ENCODE measurements around the gene LY9. TPM values are rescaled to one million over a fixed set of nuclear protein-coding genes. Genes with fewer than 3 reads are reported as not detected.
A peak's percentile ranks its signal among the peaks of the same experiment; 100 is the strongest.
"Not testable (repeated sequence)": the region's sequence is repeated elsewhere in the genome, so short reads cannot be mapped to it uniquely, and the experiment has no call there.

LY9 gene
- total RNA-seq, 2 donors from 2014 or later: 7.6 to 19.0 TPM

- peak; percentile 58 to 61 for DNase-seq
- no peaks in the 10 kb centered on the region for H3K9me3 Mint-ChIP-seq
- H3K4me1 Mint-ChIP-seq (ENCODE audit: low read depth): peaks cover 48% of the 10 kb centered on the region
- no peaks in the 10 kb centered on the region for H3K27me3 Mint-ChIP-seq (ENCODE audit: low read depth)
- no peaks in the 10 kb centered on the region for H3K36me3 Mint-ChIP-seq (ENCODE audit: insufficient read depth in 2 of 2)
- H3K27ac Mint-ChIP-seq: no peak overlapping the region
- H3K4me3 Mint-ChIP-seq: no peak overlapping the region
- peak; percentile 41 to 43 for ATAC-seq (replicated peaks in 1 of 2)
Measured at GRCh38 chr1:160779626-160780397, 16.2 kb upstream of the LY9 start.

- H3K36me3 Mint-ChIP-seq (ENCODE audit: insufficient read depth in 2 of 2): no peaks in the 10 kb centered on the region
- peaks cover 42% of the 10 kb centered on the region for H3K4me1 Mint-ChIP-seq (ENCODE audit: low read depth)
- no peak for ATAC-seq (replicated peaks in 1 of 2)
- no peak overlapping the region for H3K4me3 Mint-ChIP-seq
- no peaks in the 10 kb centered on the region for H3K9me3 Mint-ChIP-seq
- no peaks in the 10 kb centered on the region for H3K27me3 Mint-ChIP-seq (ENCODE audit: low read depth)
- no peak for DNase-seq
- H3K27ac Mint-ChIP-seq: no peak overlapping the region
Measured at GRCh38 chr1:160780398-160780755, 15.6 kb upstream of the LY9 start.

DNA sequence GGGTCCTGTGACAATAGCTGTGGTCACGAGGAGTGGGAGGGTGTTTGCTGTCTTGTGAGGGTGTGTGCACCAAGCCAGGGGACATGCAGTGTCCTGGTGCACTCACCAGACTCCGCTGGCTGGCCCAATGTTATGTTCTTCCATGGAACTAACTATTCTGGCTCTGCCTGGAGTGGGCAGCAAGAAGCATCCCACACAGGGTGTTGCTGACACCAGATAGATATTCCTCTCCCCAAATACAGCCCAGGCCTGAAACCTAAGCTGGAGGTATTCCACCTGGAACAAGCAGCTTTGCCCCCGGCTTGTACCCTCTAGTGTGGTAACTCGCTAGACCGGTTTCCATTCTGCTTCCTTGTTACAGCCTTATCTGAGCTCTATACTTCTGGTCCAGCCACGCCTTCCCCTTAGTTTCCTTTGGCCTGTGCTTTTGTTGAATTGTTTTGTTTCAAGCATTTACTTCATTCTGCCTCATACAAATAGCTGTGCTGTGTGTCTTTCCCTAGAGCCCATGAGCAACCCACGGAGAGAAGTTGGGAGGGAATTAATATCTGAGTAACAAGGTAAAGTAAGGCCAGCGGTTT is 14.7 kb upstream of the LY9 start:
- Mint-ChIP-seq H3K36me3 (ENCODE audit: insufficient read depth in 2 of 2) (no peaks in the 10 kb centered on the region), H3K27me3 (ENCODE audit: low read depth) (no peaks in the 10 kb centered on the region), H3K9me3 (no peaks in the 10 kb centered on the region), H3K4me1 (ENCODE audit: low read depth) (peaks cover 33% of the 10 kb centered on the region), H3K27ac (no peak overlapping the region), H3K4me3 (no peak overlapping the region)
- ATAC-seq (replicated peaks in 1 of 2): no peak
- no peak for DNase-seq

- ATAC-seq (replicated peaks in 1 of 2): peak; percentile 81 to 89
- no peak overlapping the region for H3K27ac Mint-ChIP-seq
- H3K27me3 Mint-ChIP-seq (ENCODE audit: low read depth): no peaks in the 10 kb centered on the region
Measured at GRCh38 chr1:160781914-160782689, 13.9 kb upstream of the LY9 start.

DNA sequence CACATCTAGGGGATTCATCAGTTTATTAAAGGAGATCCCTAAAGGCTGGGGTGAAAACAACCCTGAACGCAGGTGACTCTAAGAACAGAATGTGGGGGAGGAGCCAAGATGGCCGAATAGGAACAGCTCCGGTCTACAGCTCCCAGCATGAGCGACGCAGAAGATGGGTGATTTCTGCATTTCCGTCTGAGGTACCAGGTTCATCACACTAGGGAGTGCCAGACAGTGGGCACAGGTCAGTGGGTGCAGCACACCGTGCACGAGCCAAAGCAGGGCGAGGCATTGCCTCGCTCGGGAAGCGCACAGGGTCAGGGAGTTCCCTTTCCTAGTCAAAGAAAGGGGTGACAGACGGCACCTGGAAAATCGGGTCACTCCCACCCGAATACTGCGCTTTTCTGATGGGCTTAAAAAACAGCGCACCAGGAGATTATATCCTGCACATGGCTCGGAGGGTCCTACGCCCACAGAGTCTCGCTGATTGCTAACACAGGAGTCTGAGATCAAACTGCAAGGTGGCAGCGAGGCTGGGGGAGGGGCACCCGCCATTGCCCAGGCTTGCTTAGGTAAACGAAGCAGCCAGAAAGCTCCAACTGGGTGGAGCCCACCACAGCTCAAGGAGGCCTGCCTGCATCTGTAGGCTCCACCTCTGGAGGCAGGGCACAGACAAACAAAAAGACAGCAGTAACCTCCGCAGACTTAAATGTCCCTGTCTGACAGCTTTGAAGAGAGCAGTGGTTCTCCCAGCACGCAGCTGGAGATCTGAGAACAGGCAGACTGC is 12.8 kb upstream of the LY9 start:
- H3K4me1 Mint-ChIP-seq (ENCODE audit: low read depth): peaks cover 20% of the 10 kb centered on the region
- H3K36me3 Mint-ChIP-seq (ENCODE audit: insufficient read depth in 2 of 2); H3K9me3 Mint-ChIP-seq; ATAC-seq (replicated peaks in 1 of 2); H3K4me3 Mint-ChIP-seq; H3K27ac Mint-ChIP-seq; DNase-seq; H3K27me3 Mint-ChIP-seq (ENCODE audit: low read depth): not testable (repeated sequence)

More at GRCh38 chr1:160781914-160782689, 13.9 kb upstream of the LY9 start:
- peaks cover 27% of the 10 kb centered on the region for H3K4me1 Mint-ChIP-seq (ENCODE audit: low read depth)
- DNase-seq: peak in 1 of 2 donors; percentile 33
- H3K36me3 Mint-ChIP-seq (ENCODE audit: insufficient read depth in 2 of 2): no peaks in the 10 kb centered on the region
- no peaks in the 10 kb centered on the region for H3K9me3 Mint-ChIP-seq
- H3K4me3 Mint-ChIP-seq: peak overlapping the region; percentile 9 to 64

DNA sequence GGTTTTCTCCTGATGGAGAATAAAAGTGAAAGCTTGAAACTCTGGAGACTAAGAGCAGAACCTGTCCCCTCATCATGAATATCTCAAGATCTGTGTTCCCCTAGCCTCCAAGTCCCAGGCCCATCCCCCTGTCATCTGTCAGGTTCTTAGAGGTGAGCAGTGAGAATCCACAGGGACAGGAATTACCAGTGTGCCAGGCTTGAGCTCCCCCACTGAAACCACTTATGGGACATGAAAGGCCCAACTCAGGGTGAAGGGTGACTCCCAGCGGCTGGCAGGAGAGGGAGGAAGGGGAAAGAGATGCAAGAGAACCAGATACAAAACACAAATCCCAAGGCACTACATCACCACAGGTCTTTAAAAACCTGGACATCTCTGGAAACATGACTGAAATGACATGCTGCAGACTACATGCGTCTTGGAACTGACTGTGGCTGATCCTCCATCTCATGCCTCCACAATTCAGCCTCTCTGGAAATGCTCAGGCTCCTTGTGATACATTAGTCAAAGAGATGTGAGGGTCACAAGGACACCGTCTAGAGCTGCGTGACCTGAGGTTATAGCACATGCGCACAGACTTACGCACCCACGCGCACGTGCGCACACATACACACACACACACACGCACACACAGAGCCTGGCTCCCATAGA is 6.8 kb upstream of the LY9 start:
- Mint-ChIP-seq H3K9me3 (no peaks in the 10 kb centered on the region), H3K36me3 (ENCODE audit: insufficient read depth in 2 of 2) (no peaks in the 10 kb centered on the region), H3K27ac (no peak overlapping the region), H3K4me1 (ENCODE audit: low read depth) (peaks cover 17% of the 10 kb centered on the region), H3K27me3 (ENCODE audit: low read depth) (no peaks in the 10 kb centered on the region), H3K4me3 (no peak overlapping the region)
- DNase-seq (no peak), ATAC-seq (replicated peaks in 1 of 2) (no peak)

DNA sequence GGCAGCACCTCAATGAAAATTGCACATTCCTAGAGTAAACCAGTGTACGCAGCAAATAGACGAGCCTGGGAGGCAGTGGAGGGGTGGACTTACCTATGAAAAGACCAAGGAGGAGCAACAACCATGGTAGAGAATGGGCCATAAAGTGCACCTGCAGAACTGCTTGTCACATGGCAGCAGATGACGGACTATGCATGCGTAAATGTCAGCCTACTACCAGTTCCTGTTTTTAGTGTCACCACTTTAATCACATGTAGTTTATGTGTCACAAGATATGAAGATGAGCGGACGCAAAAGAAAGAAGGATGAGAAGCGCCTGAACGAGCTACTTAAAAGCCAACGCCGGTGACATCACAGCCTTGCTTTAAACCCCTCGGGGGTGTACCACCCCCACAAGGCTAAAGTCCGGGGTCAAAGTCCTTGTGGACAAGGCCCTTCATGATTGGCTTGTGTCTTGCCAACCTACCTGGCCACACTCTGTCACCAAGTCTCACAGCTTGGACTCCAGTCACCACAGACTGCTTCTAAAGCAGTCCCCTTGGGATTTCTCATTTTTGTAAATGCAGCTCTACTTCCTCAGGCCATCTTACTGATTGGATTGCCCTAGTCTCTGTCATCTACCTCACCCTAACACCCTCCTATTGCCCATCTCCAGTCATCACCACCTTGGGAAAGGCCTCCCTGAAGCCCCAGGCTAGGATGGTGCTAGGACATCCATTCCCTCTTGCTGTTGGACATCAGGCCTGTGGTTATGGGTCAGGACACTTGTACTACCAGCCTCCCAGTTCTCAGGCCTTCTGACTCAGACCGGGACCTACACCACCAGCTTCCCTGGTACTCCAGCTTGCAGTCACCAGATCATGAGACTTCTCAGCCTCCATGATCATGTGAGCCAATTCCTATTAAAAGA is 6.0 kb upstream of the LY9 start:
- H3K9me3 Mint-ChIP-seq: no peaks in the 10 kb centered on the region
- ATAC-seq (replicated peaks in 1 of 2) (peak; percentile 64 to 71), DNase-seq (no peak)
- no peaks in the 10 kb centered on the region for H3K36me3 Mint-ChIP-seq (ENCODE audit: insufficient read depth in 2 of 2)
- H3K27me3 Mint-ChIP-seq (ENCODE audit: low read depth): no peaks in the 10 kb centered on the region
- H3K27ac Mint-ChIP-seq: no peak overlapping the region
- no peak overlapping the region for H3K4me3 Mint-ChIP-seq
- H3K4me1 Mint-ChIP-seq (ENCODE audit: low read depth): peaks cover 24% of the 10 kb centered on the region

GRCh38 chr1:160794376-160794775 is 1.6 kb upstream of the LY9 start:
- Mint-ChIP-seq H3K36me3 (ENCODE audit: insufficient read depth in 2 of 2) (peaks cover 0 to 4% of the 10 kb centered on the region in 2 donors), H3K4me3 (no peak overlapping the region), H3K27ac (no peak overlapping the region), H3K27me3 (ENCODE audit: low read depth) (no peaks in the 10 kb centered on the region), H3K4me1 (ENCODE audit: low read depth) (peaks cover 68% of the 10 kb centered on the region), H3K9me3 (no peaks in the 10 kb centered on the region)
- DNase-seq: no peak
- ATAC-seq (replicated peaks in 1 of 2): no peak

GRCh38 chr1:160797271-160797709 is 1.3 kb downstream of the LY9 start:
- H3K36me3 Mint-ChIP-seq (ENCODE audit: insufficient read depth in 2 of 2): peaks cover 0 to 4% of the 10 kb centered on the region in 2 donors
- H3K27me3 Mint-ChIP-seq (ENCODE audit: low read depth): no peaks in the 10 kb centered on the region
- H3K9me3 Mint-ChIP-seq: no peaks in the 10 kb centered on the region
- H3K27ac Mint-ChIP-seq: peak overlapping the region; percentile 84
- H3K4me3 Mint-ChIP-seq: peak overlapping the region; percentile 88 to 93
- ATAC-seq (replicated peaks in 1 of 2) (peak in 1 of 2 donors; percentile 5), DNase-seq (no peak)
- peaks cover 78% of the 10 kb centered on the region for H3K4me1 Mint-ChIP-seq (ENCODE audit: low read depth)

DNA sequence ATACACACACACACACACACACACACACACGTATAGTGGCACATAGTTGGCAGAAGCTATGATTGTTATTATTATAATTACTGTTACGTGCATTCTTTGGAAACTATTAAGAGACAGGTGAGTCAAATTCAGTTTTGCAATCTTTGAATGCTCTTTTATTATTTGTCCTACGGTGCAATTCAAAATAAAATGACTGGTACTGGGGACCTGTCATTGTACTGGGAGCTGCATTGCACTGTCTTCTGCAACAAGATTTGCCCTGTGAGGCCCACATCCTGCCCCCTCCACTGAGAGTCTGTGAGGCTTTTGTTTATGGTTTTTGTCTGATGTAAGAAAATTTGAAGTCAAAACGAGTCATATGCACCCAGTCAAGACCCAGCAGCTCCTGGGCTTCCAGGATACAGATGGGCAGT is 1.9 kb downstream of the LY9 start:
- H3K4me1 Mint-ChIP-seq (ENCODE audit: low read depth): peaks cover 83% of the 10 kb centered on the region
- ATAC-seq (replicated peaks in 1 of 2): peak; percentile 59 to 62
- no peaks in the 10 kb centered on the region for H3K27me3 Mint-ChIP-seq (ENCODE audit: low read depth)
- peak; percentile 72 to 75 for DNase-seq
- peaks cover 0 to 6% of the 10 kb centered on the region in 2 donors for H3K36me3 Mint-ChIP-seq (ENCODE audit: insufficient read depth in 2 of 2)
- H3K27ac Mint-ChIP-seq: peak overlapping the region; percentile 84
- no peaks in the 10 kb centered on the region for H3K9me3 Mint-ChIP-seq
- peak overlapping the region; percentile 88 to 93 for H3K4me3 Mint-ChIP-seq

GRCh38 chr1:160798439-160798838 is 2.5 kb downstream of the LY9 start:
- H3K27me3 Mint-ChIP-seq (ENCODE audit: low read depth): no peaks in the 10 kb centered on the region
- H3K9me3 Mint-ChIP-seq: no peaks in the 10 kb centered on the region
- peak overlapping the region; percentile 88 to 93 for H3K4me3 Mint-ChIP-seq
- DNase-seq (no peak), ATAC-seq (replicated peaks in 1 of 2) (no peak)
- peaks cover 0 to 8% of the 10 kb centered on the region in 2 donors for H3K36me3 Mint-ChIP-seq (ENCODE audit: insufficient read depth in 2 of 2)
- peak overlapping the region; percentile 88 for H3K27ac Mint-ChIP-seq
- peaks cover 88% of the 10 kb centered on the region for H3K4me1 Mint-ChIP-seq (ENCODE audit: low read depth)
